RWPE1 (cell line): ENCODE results near the gene EYS.
"Not testable (repeated sequence)": the region's sequence is repeated elsewhere in the genome, so short reads cannot be mapped to it uniquely, and the experiment has no call there.

Experiments used
- CTCF ChIA-PET: fragments of 350-600 bp; sonication (Branson Sonifier 250); formaldehyde crosslinking; extraction: SDS; loops from one replicate; lab custom pipeline; 2021; lab: Yijun Ruan, JAX
- POLR2A ChIA-PET: fragments of 400-600 bp; formaldehyde crosslinking; extraction: SDS; loops from one replicate; lab custom pipeline; 2020; ENCODE audit warnings: antibody characterized with exemption; ENCODE audit not compliant: low non-redundant PET; lab: Yijun Ruan, JAX
- DNase-seq: peaks from one replicate; pipeline ENCODE4 v3.0.0; 2012; ENCODE audit warnings: low spot score
- H3K27ac ChIP-seq: fragments of 450-650 bp; 2 replicates; pipeline ENCODE4 v1.5.1; 2017
- TF ChIP-seq, protein P1 (sequence below): fragments of 450-650 bp; conservative IDR thresholded peaks from 2 replicates; pipeline ENCODE4 v1.5.1; 2017; ENCODE audit warnings: low read depth, mild to moderate bottlenecking

The EYS gene

DNA sequence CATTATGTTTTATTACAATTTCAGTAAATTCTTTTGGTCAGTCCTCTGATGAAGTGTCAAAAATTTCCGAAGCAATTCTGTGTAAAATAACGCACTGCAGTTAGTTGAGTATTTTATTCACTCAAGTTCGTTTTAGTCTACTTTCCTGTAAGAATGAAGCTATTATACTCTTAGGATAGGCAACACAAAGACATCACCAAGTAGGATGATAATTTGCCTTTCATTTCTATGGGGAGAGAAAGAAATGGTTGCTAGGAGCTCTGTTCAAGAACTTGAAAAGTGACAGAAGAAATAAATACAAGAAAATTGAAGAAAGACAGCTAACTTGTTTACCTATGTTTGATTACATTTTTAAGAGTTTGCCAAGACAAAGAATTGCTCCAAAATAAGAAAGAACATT lies 290.4 kb downstream of the EYS start:
- POLR2A ChIA-PET, result no interaction called here
- no peak overlapping the region for H3K27ac ChIP-seq
- no peak for DNase-seq
- CTCF ChIA-PET, result no interaction called here
- TF ChIP-seq, protein P1, sequence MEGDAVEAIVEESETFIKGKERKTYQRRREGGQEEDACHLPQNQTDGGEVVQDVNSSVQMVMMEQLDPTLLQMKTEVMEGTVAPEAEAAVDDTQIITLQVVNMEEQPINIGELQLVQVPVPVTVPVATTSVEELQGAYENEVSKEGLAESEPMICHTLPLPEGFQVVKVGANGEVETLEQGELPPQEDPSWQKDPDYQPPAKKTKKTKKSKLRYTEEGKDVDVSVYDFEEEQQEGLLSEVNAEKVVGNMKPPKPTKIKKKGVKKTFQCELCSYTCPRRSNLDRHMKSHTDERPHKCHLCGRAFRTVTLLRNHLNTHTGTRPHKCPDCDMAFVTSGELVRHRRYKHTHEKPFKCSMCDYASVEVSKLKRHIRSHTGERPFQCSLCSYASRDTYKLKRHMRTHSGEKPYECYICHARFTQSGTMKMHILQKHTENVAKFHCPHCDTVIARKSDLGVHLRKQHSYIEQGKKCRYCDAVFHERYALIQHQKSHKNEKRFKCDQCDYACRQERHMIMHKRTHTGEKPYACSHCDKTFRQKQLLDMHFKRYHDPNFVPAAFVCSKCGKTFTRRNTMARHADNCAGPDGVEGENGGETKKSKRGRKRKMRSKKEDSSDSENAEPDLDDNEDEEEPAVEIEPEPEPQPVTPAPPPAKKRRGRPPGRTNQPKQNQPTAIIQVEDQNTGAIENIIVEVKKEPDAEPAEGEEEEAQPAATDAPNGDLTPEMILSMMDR, result no peak

DNA sequence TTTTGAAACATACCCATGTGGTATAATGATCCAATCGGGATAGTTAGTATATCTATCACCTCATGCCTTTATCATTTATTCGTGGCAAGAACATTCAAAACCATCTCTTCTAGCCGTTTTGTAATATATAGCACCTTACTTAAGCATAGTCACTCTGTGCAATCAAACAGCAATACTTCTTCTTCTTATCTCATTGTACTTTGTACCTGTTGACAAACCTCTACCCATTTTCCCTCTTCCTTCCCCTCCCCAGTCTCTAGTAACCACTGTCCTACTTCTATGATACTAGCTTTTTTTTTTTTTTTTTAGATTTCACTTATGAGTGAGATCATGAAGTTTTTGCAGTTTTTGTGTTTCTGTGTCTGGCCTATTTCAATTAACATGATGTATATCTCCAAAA lies 296.7 kb downstream of the EYS start:
- TF ChIP-seq, protein P1, result no peak
- CTCF ChIA-PET, result interaction anchor here (0.7 kb wide), 1 partner anchor 10 kb away, joined by 3 read pairs; no protein-coding TSS in a partner anchor
- no peak for DNase-seq
- no peak overlapping the region for H3K27ac ChIP-seq
- POLR2A ChIA-PET, result no interaction called here

DNA sequence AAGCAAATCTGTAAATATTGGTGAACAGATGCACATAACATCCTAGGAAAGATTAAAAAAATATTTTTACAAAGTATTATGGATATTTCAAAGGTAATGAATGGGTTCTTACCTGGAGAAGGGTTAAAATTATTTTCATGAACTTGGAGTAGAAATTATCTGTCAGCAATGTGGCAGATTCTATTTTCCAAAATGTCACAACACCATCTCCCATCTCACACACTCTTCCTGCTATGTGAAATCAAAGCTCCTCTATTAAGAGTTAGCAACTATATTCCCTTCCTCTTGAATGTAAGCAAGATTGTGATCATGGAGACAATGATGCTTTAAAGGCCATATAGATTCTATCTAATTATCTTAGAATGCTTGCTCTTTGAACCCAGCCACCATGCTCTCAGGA lies 304.5 kb downstream of the EYS start:
- TF ChIP-seq, protein P1, result no peak
- CTCF ChIA-PET, result no interaction called here
- POLR2A ChIA-PET, result no interaction called here
- DNase-seq, result no peak
- H3K27ac ChIP-seq, result no peak overlapping the region

DNA sequence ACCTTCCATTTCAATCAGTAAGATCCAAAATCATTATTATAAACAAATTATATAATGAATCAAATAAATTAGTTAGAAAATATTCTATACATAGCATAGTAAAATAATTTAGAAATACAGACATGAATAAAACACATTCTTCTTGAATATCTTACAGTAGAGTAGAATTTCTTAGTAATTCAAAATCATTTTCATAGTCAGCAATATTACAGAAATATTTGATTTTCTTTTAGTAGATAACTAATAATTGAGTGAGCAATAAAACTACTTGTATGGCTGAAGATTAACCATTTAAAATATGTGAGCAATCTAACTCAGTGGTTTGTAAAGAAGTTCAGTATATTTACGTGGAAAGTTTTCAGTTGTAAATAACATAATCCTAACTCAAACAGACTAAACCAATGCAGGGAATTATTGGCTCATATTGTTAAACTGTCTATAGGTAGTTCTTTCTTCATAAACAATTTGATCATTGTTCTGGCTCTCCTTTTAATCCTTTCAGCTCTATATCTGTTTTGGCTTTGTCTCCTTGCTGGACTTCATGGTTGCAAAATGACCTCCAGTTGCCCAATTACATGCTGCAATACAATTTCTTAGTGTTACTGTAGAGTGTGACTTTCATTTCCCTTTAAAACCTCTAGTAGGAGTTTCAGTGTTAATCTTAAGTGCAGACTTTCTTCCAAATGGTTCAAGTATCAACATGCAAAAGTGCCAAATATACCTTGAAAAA lies 307.5 kb downstream of the EYS start:
- POLR2A ChIA-PET, result no interaction called here
- H3K27ac ChIP-seq, result no peak overlapping the region
- no peak for DNase-seq
- TF ChIP-seq, protein P1, result no peak
- CTCF ChIA-PET, result no interaction called here

DNA sequence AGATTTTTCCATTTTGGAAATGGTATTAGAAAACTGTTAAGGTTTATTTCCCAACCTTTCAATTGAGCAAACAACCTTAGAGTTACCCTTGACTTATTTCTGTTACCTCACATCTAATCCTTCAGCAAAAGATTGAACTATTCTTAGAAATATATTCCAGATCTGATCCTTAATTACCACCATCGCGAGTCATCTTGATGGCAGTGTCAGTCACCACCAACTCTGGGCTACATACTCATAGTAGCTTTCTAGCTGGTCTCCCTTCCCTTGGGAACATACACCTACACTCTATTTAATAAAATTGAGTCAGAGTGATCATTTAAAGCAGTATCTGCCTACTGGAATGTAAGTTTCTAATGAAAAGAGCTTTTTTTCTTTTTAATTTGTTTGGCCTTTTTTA lies 308.2 kb downstream of the EYS start:
- POLR2A ChIA-PET, result no interaction called here
- TF ChIP-seq, protein P1, result no peak

DNA sequence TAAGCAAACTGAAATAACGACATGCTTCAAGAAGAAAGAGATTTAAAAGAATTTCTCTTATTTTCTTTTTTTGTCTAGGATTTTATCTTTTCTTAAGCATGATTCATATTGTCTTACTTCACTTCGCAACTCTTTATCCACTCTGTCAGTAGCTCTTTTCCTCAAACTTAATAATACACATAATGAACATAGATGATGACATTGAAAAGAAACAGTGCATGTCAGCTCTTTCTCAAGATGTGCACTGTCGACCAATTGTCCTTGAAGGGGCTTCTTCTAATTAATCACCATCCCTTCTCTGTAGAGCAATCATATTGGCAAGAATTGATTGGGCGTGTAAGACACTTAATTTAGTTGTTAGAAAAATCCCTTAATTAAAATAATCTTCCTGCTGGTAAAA lies 356.5 kb downstream of the EYS start:
- ChIA-PET CTCF (no interaction called here), POLR2A (no interaction called here)
- H3K27ac ChIP-seq, result no peak overlapping the region
- no peak for DNase-seq
- TF ChIP-seq, protein P1, result no peak

More for the DNA sequence above, 308.2 kb downstream of the EYS start:
- CTCF ChIA-PET, result no interaction called here
- DNase-seq, result no peak
- no peak overlapping the region for H3K27ac ChIP-seq

DNA sequence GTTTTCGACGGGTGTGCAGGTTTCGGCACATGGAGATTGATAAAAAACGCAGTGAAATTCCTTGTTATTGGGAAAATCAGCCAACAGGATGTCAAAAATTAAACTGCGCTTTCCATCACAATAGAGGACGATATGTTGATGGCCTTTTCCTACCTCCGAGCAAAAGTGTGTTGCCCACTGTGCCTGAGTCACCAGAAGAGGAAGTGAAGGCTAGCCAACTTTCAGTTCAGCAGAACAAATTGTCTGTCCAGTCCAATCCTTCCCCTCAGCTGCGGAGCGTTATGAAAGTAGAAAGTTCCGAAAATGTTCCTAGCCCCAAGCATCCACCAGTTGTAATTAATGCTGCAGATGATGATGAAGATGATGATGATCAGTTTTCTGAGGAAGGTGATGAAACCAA lies 404.4 kb downstream of the EYS start:
- H3K27ac ChIP-seq, CTCF ChIA-PET, POLR2A ChIA-PET, DNase-seq: not testable (repeated sequence)
